Thyroid gland (tissue), 4 donors: Measurements from ENCODE around the gene LRRC72. TPM values are rescaled to one million over a fixed set of nuclear protein-coding genes. Genes with fewer than 3 reads are reported as not detected.
A peak's percentile ranks its signal among the peaks of the same experiment; 100 is the strongest.

Experiments
- DNase-seq, 2 donors: peaks; one replicate each; pipeline ENCODE4 v3.0.0-alpha.2; 2019
- H3K27ac ChIP-seq, 3 donors: fragments of 200-600 bp; sonication (generic); 1 replicate in 2 of 3; 2 replicates in 1 of 3; pipeline ENCODE4 v1.5.1; 2016 to 2019; ENCODE audit warnings: mild to moderate bottlenecking in 1 of 3, moderate library complexity in 1 of 3
- H3K27me3 ChIP-seq: fragments of 200-600 bp; sonication (generic); one replicate; pipeline ENCODE4 v1.5.1; 2019
- H3K36me3 ChIP-seq, 2 donors: fragments of 200-600 bp; sonication (generic); one replicate each; pipeline ENCODE4 v1.5.1; 2016 to 2019
- H3K4me1 ChIP-seq, 2 donors: fragments of 200-600 bp; sonication (generic); one replicate each; pipeline ENCODE4 v1.5.1; 2017 to 2019
- H3K4me3 ChIP-seq, 3 donors: fragments of 200-600 bp; sonication (generic); replicated peaks in 1 of 3; 1 replicate in 2 of 3; 2 replicates in 1 of 3; pipeline ENCODE4 v1.5.1; 2016; ENCODE audit warnings: mild to moderate bottlenecking in 1 of 3
- H3K9me3 ChIP-seq: fragments of 200-600 bp; sonication (generic); one replicate; pipeline ENCODE4 v1.5.1; 2017
- CTCF ChIP-seq, 6 experiments: fragments of 200-600 bp in 3 of 6; fragments of 450-650 bp in 3 of 6; sonication (generic) in 3 of 6; IDR thresholded peaks; one replicate each; pipeline ENCODE4 v1.5.1; 2016 to 2019; ENCODE audit warnings: antibody characterized with exemption in 6 of 6, mild to moderate bottlenecking in 2 of 6, inconsistent platforms in 1 of 6, moderate library complexity in 1 of 6
- POLR2A ChIP-seq, 2 donors: fragments of 450-650 bp; IDR thresholded peaks; one replicate each; pipeline ENCODE4 v1.6.1; 2017; ENCODE audit warnings: antibody characterized with exemption in 2 of 2, mild to moderate bottlenecking in 2 of 2, moderate library complexity in 1 of 2
- WGBS, 2 donors: methylation state at CpG; one replicate each; pipeline ENCODE4 v1.1.5; 2017; 5-methylcytosine and 5-hydroxymethylcytosine counted together
- intact Hi-C: fragments of 100-400 bp; cut with DNase I; formaldehyde crosslinking; loops from one replicate; pipeline ENCODE4 v1.15.1; 2023
- total RNA-seq, 4 donors: library from RNA; depleted of rRNA; stranded (reverse); fragments of >200 nt; gene quantifications; one replicate each; pipeline ENCODE4 v1.2.3, GENCODE V29; 2016

The LRRC72 gene
- total RNA-seq, 4 donors from 2014 or later: not detected

GRCh38 chr7:16562456-16563220, 36.0 kb downstream of the LRRC72 start:
- 88% methylated on average over 9 of the region's 9 CpGs for WGBS, 2 donors

GRCh38 chr7:16563281-16564022, 36.8 kb downstream of the LRRC72 start:
- Histone ChIP-seq H3K4me3 (no peak overlapping the region), H3K9me3 (no peaks in the 10 kb centered on the region), H3K36me3 (no peaks in the 10 kb centered on the region), H3K27ac (no peak overlapping the region), H3K27me3 (no peaks in the 10 kb centered on the region), H3K4me1 (no peaks in the 10 kb centered on the region)
- 87 to 93% methylated on average over 5 of the region's 5 CpGs for WGBS, 2 donors
- DNase-seq: no peak
- intact Hi-C loops: loop anchor here (10.0 kb wide), 1 partner anchor 489 kb away; no protein-coding TSS in a partner anchor
- TF ChIP-seq CTCF (IDR thresholded peaks at IDR 0.05): no peak
- TF ChIP-seq POLR2A (IDR thresholded peaks at IDR 0.05): no peak

More at GRCh38 chr7:16562456-16563220, 36.0 kb downstream of the LRRC72 start:
- Histone ChIP-seq H3K4me1 (no peaks in the 10 kb centered on the region), H3K9me3 (no peaks in the 10 kb centered on the region), H3K27me3 (no peaks in the 10 kb centered on the region), H3K27ac (no peak overlapping the region), H3K36me3 (no peaks in the 10 kb centered on the region), H3K4me3 (no peak overlapping the region)
- intact Hi-C loops: loop anchor here (10.0 kb wide), 1 partner anchor 488 kb away; no protein-coding TSS in a partner anchor
- TF ChIP-seq CTCF (IDR thresholded peaks at IDR 0.05) (no peak), POLR2A (IDR thresholded peaks at IDR 0.05) (no peak)
- no peak for DNase-seq

- H3K4me3 ChIP-seq: no peak overlapping the region
- H3K27ac ChIP-seq: no peak overlapping the region
- intact Hi-C loops: loop anchor here (10.0 kb wide), 1 partner anchor 489 kb away; no protein-coding TSS in a partner anchor
- H3K4me1 ChIP-seq: no peaks in the 10 kb centered on the region
- DNase-seq: no peak
- no peaks in the 10 kb centered on the region for H3K9me3 ChIP-seq
- no peaks in the 10 kb centered on the region for H3K36me3 ChIP-seq
- TF ChIP-seq CTCF (IDR thresholded peaks at IDR 0.05) (no peak), POLR2A (IDR thresholded peaks at IDR 0.05) (no peak)
- no peaks in the 10 kb centered on the region for H3K27me3 ChIP-seq
- 88 to 92% methylated on average over 4 of the region's 4 CpGs for WGBS, 2 donors
Observed at GRCh38 chr7:16564023-16564380, 37.4 kb downstream of the LRRC72 start.

GRCh38 chr7:16564909-16565426, 38.3 kb downstream of the LRRC72 start:
- 22 to 25% methylated on average over 13 of the region's 13 CpGs for WGBS, 2 donors
- intact Hi-C loops: loop anchor here (10.0 kb wide), 1 partner anchor 490 kb away; no protein-coding TSS in a partner anchor
- peak; percentile 20 to 76 (median 68) for TF ChIP-seq CTCF (IDR thresholded peaks at IDR 0.05)
- no peak for TF ChIP-seq POLR2A (IDR thresholded peaks at IDR 0.05)

More at GRCh38 chr7:16564909-16565426, 38.3 kb downstream of the LRRC72 start:
- Histone ChIP-seq H3K36me3 (no peaks in the 10 kb centered on the region), H3K27ac (no peak overlapping the region), H3K4me1 (no peaks in the 10 kb centered on the region), H3K27me3 (no peaks in the 10 kb centered on the region), H3K4me3 (no peak overlapping the region), H3K9me3 (no peaks in the 10 kb centered on the region)
- DNase-seq: peak in 1 of 2 donors; percentile 13
